HepG2 (cell line): ENCODE measurements around the gene PPP2R5E. TPM values are rescaled to one million over a fixed set of nuclear protein-coding genes. Genes with fewer than 3 reads are reported as not detected.

ENCODE experiments used
- ATM ChIP-seq: fragments of 450-650 bp; IDR thresholded peaks from 2 replicates; pipeline ENCODE4 v1.7.1; 2017; ENCODE audit warnings: mild to moderate bottlenecking, borderline replicate concordance
- CREM ChIP-seq, 2 experiments: sonication (generic) in 1 of 2; formaldehyde crosslinking in 1 of 2; IDR thresholded peaks; 2 replicates each; pipeline versions ENCODE4 v1.4.0 to v1.6.1; 2016 to 2020; ENCODE audit warnings: antibody characterized with exemption in 1 of 2, mild to moderate bottlenecking in 1 of 2, missing genetic modification reagents in 1 of 2
- NONO ChIP-seq, 2 experiments: fragments of 450-650 bp in 1 of 2; sonication (generic) in 1 of 2; formaldehyde crosslinking in 1 of 2; IDR thresholded peaks in 1 of 2; conservative IDR thresholded peaks in 1 of 2; 2 replicates each; pipeline versions ENCODE4 v1.6.1 to v1.8.0; 2017 to 2022; ENCODE audit warnings: mild to moderate bottlenecking in 1 of 2, missing genetic modification reagents in 1 of 2, moderate library complexity in 1 of 2
- RBM39 ChIP-seq: fragments of 200-400 bp; formaldehyde crosslinking; IDR thresholded peaks from one replicate; pipeline ENCODE4 v1.6.1; 2018; ENCODE audit warnings: antibody characterized with exemption, mild to moderate bottlenecking, low read depth, low read length; ENCODE audit not compliant: poor library complexity, severe bottlenecking
- RXRB ChIP-seq: IDR thresholded peaks from 2 replicates; pipeline ENCODE4 v1.6.1; 2016; ENCODE audit warnings: borderline replicate concordance, missing genetic modification reagents, missing compliant biosample characterization
- TAF1 ChIP-seq: sonication (generic); formaldehyde crosslinking; IDR thresholded peaks from 2 replicates; pipeline ENCODE4 v1.4.0; 2020; ENCODE audit warnings: missing genetic modification reagents
- ZFP90 ChIP-seq: sonication (generic); formaldehyde crosslinking; IDR thresholded peaks from 2 replicates; pipeline ENCODE4 v1.8.0; 2022; ENCODE audit warnings: missing genetic modification reagents, mild to moderate bottlenecking, inconsistent platforms, borderline replicate concordance
- ZNF260 ChIP-seq: sonication (generic); formaldehyde crosslinking; IDR thresholded peaks from 2 replicates; pipeline ENCODE4 v1.4.0; 2020; ENCODE audit warnings: missing genetic modification reagents, low read depth, mild to moderate bottlenecking, borderline replicate concordance
- ZSCAN21 ChIP-seq: sonication (generic); formaldehyde crosslinking; IDR thresholded peaks from 2 replicates; pipeline ENCODE4 v1.8.0; 2022; ENCODE audit warnings: mild to moderate bottlenecking, missing genetic modification reagents, moderate library complexity, borderline replicate concordance
- polyA plus RNA-seq, 8 experiments: library from polyadenylated mRNA; depleted of rRNA in 3 of 8; stranded (reverse) in 7 of 8; unstranded in 1 of 8; fragments of >200 nt; fragmentation: Illumina TruSeq in 4 of 8; extraction: Trizol in 4 of 8; gene quantifications; 2 replicates each; pipeline versions ENCODE4 v1.2.1 to v1.2.3, GENCODE V29; 2011 to 2016; ENCODE audit warnings: low read depth in 4 of 8, missing spikeins in 1 of 8, mixed read lengths in 1 of 8; ENCODE audit not compliant: insufficient read depth in 1 of 8
- total RNA-seq, 5 experiments: library from RNA; depleted of rRNA; stranded (reverse); fragments of >200 nt; fragmentation: Illumina TruSeq; extraction: Trizol; gene quantifications; 2 replicates each; pipeline ENCODE4 v1.2.3, GENCODE V29; 2016; ENCODE audit warnings: low read depth in 1 of 5
- TF ChIP-seq, protein P1 (sequence below): sonication (generic); formaldehyde crosslinking; IDR thresholded peaks from 2 replicates; pipeline ENCODE4 v1.5.1; 2020; ENCODE audit warnings: mild to moderate bottlenecking, moderate library complexity, missing genetic modification reagents
- TF ChIP-seq, protein P2 (sequence below): sonication (generic); formaldehyde crosslinking; IDR thresholded peaks from 2 replicates; pipeline ENCODE4 v1.4.0; 2020; ENCODE audit warnings: missing genetic modification reagents
- TF ChIP-seq, protein P3 (sequence below): sonication (generic); formaldehyde crosslinking; IDR thresholded peaks from 2 replicates; pipeline ENCODE4 v1.4.0; 2020; ENCODE audit warnings: missing genetic modification reagents
- TF ChIP-seq, protein P4 (sequence below): sonication (generic); formaldehyde crosslinking; IDR thresholded peaks from 2 replicates; pipeline ENCODE4 v1.8.0; 2022; ENCODE audit warnings: missing genetic modification reagents, mild to moderate bottlenecking, moderate library complexity, borderline replicate concordance
- TF ChIP-seq, protein P5 (sequence below): sonication (generic); formaldehyde crosslinking; IDR thresholded peaks from 2 replicates; pipeline ENCODE4 v1.8.1; 2023; ENCODE audit warnings: mild to moderate bottlenecking, missing genetic modification reagents
- TF ChIP-seq, protein P6 (sequence below): sonication (generic); formaldehyde crosslinking; IDR thresholded peaks from 2 replicates; pipeline ENCODE4 v1.5.1; 2020; ENCODE audit warnings: missing genetic modification reagents, mild to moderate bottlenecking, borderline replicate concordance
- TF ChIP-seq, protein P7 (sequence below): sonication (generic); formaldehyde crosslinking; IDR thresholded peaks from 2 replicates; pipeline ENCODE4 v1.4.0; 2020; ENCODE audit warnings: missing genetic modification reagents; ENCODE audit errors: not compliant biosample characterization

Gene PPP2R5E
- total and polyA plus RNA-seq, 2 of the 13 experiments (the other 11 are each of a cell fraction or from before 2014, with no cell fraction given): 8.9 to 11.0 TPM

DNA sequence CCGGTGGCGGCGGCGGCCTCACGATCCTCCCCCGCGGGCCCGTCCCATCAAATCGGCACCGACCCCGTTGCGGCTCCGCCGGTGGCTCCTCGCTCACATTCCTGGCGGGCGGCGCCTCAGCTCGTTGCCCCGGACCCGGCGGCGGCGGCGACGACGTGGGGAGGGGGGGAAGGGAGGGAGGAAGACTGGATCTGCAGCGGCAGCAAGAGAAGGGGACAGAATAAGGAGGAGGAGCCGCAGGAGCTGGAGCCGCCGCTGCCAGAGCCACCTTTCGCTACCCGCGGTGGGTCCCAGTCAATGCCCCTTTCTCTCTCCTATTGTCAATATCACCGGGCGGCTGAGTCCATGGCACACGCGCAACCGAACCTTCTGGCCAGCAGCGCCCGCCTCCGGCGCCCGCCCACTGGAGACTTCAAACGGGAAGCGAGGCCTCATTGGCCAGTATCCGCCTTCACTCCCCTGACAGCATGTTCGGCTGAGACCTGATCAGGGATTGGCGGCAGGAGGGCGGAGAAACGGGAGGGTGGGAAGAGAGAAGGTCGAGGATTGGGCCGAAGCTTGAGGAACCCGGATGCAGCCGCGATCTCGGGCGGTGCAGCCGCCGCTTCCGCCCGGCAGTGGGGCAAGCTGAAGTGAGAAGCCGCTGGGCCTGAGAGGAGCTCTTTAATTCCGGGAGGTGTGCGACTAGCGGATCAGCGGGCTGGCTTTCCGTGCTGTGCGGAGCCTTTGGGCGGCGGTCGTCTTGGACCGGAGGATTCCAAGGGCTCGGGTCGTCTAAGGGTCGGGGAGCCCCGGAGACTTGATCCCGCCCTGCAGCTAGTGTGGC is at the start of gene PPP2R5E (continued):
- TF ChIP-seq, protein P1, sequence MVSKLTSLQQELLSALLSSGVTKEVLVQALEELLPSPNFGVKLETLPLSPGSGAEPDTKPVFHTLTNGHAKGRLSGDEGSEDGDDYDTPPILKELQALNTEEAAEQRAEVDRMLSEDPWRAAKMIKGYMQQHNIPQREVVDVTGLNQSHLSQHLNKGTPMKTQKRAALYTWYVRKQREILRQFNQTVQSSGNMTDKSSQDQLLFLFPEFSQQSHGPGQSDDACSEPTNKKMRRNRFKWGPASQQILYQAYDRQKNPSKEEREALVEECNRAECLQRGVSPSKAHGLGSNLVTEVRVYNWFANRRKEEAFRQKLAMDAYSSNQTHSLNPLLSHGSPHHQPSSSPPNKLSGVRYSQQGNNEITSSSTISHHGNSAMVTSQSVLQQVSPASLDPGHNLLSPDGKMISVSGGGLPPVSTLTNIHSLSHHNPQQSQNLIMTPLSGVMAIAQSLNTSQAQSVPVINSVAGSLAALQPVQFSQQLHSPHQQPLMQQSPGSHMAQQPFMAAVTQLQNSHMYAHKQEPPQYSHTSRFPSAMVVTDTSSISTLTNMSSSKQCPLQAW (CRISPR knock-in tag): peak; percentile 89
- TF ChIP-seq, protein P2, sequence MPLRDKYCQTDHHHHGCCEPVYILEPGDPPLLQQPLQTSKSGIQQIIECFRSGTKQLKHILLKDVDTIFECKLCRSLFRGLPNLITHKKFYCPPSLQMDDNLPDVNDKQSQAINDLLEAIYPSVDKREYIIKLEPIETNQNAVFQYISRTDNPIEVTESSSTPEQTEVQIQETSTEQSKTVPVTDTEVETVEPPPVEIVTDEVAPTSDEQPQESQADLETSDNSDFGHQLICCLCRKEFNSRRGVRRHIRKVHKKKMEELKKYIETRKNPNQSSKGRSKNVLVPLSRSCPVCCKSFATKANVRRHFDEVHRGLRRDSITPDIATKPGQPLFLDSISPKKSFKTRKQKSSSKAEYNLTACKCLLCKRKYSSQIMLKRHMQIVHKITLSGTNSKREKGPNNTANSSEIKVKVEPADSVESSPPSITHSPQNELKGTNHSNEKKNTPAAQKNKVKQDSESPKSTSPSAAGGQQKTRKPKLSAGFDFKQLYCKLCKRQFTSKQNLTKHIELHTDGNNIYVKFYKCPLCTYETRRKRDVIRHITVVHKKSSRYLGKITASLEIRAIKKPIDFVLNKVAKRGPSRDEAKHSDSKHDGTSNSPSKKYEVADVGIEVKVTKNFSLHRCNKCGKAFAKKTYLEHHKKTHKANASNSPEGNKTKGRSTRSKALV: no peak
- TF ChIP-seq, protein P3, sequence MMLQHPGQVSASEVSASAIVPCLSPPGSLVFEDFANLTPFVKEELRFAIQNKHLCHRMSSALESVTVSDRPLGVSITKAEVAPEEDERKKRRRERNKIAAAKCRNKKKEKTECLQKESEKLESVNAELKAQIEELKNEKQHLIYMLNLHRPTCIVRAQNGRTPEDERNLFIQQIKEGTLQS (CRISPR knock-in tag): peak; percentile 36; the same call in 1 of the 2 replicates
- TF ChIP-seq, protein P4, sequence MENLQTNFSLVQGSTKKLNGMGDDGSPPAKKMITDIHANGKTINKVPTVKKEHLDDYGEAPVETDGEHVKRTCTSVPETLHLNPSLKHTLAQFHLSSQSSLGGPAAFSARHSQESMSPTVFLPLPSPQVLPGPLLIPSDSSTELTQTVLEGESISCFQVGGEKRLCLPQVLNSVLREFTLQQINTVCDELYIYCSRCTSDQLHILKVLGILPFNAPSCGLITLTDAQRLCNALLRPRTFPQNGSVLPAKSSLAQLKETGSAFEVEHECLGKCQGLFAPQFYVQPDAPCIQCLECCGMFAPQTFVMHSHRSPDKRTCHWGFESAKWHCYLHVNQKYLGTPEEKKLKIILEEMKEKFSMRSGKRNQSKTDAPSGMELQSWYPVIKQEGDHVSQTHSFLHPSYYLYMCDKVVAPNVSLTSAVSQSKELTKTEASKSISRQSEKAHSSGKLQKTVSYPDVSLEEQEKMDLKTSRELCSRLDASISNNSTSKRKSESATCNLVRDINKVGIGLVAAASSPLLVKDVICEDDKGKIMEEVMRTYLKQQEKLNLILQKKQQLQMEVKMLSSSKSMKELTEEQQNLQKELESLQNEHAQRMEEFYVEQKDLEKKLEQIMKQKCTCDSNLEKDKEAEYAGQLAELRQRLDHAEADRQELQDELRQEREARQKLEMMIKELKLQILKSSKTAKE: no peak
- TF ChIP-seq, protein P5, sequence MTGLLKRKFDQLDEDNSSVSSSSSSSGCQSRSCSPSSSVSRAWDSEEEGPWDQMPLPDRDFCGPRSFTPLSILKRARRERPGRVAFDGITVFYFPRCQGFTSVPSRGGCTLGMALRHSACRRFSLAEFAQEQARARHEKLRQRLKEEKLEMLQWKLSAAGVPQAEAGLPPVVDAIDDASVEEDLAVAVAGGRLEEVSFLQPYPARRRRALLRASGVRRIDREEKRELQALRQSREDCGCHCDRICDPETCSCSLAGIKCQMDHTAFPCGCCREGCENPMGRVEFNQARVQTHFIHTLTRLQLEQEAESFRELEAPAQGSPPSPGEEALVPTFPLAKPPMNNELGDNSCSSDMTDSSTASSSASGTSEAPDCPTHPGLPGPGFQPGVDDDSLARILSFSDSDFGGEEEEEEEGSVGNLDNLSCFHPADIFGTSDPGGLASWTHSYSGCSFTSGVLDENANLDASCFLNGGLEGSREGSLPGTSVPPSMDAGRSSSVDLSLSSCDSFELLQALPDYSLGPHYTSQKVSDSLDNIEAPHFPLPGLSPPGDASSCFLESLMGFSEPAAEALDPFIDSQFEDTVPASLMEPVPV: peak; percentile 89; the same call in 1 of the 2 replicates
- TF ChIP-seq RBM39 (peak; percentile 89), TAF1 (CRISPR knock-in tag) (peak; percentile 84), ZSCAN21 (CRISPR knock-in tag) (no peak), ZNF260 (CRISPR knock-in tag) (no peak), NONO (IDR thresholded peaks at IDR 0.05) (no peak), NONO (CRISPR knock-in tag; conservative IDR thresholded peaks at IDR 0.05) (peak; percentile 74; the same call in 1 of the 2 replicates), ZFP90 (CRISPR knock-in tag) (no peak; the same call in 1 of the 2 replicates), RXRB (peak; percentile 4; the same call in 1 of the 2 replicates), ATM (no peak), CREM (IDR thresholded peaks at IDR 0.05) (peak; percentile 77), CREM (CRISPR knock-in tag; IDR thresholded peaks at IDR 0.05) (no peak)
- TF ChIP-seq, protein P6, sequence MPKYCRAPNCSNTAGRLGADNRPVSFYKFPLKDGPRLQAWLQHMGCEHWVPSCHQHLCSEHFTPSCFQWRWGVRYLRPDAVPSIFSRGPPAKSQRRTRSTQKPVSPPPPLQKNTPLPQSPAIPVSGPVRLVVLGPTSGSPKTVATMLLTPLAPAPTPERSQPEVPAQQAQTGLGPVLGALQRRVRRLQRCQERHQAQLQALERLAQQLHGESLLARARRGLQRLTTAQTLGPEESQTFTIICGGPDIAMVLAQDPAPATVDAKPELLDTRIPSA (CRISPR knock-in tag): no peak
- TF ChIP-seq, protein P7, sequence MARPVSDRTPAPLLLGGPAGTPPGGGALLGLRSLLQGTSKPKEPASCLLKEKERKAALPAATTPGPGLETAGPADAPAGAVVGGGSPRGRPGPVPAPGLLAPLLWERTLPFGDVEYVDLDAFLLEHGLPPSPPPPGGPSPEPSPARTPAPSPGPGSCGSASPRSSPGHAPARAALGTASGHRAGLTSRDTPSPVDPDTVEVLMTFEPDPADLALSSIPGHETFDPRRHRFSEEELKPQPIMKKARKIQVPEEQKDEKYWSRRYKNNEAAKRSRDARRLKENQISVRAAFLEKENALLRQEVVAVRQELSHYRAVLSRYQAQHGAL (CRISPR knock-in tag): no peak
